B cell (primary cell): ENCODE data around the gene PHYH. TPM values are rescaled to one million over a fixed set of nuclear protein-coding genes. Genes with fewer than 3 reads are reported as not detected.

Experiments
- ATAC-seq: fragments of 200-7000 bp; cut with Tn5 transposase; one replicate; pipeline ENCODE4 v1.10.0; 2021; ENCODE audit warnings: low read depth, mild to moderate bottlenecking, moderate number of reproducible peaks, moderate library complexity
- CTCF ChIA-PET: fragments of 350-600 bp; sonication (Branson Sonifier 250); formaldehyde crosslinking; loops from one replicate; lab custom pipeline; 2021; ENCODE audit warnings: antibody characterized with exemption, inconsistent platforms; lab: Charles Lee
- POLR2A ChIA-PET: fragments of 350-600 bp; sonication (Branson Sonifier 250); formaldehyde crosslinking; loops from one replicate; lab custom pipeline; 2021; ENCODE audit warnings: antibody characterized with exemption; lab: Charles Lee
- DNase-seq: peaks from one replicate; pipeline ENCODE4 v3.0.0; 2013
- H2AFZ ChIP-seq: 2 replicates; pipeline ENCODE4 v1.6.1; 2012; ENCODE audit warnings: mild to moderate bottlenecking, low read depth, low read length; ENCODE audit not compliant: insufficient read depth, poor library complexity, severe bottlenecking
- H3K27ac ChIP-seq, 2 donors: 1 replicate in 1 of 2; 2 replicates in 1 of 2; pipeline ENCODE4 v1.5.1; 2012 to 2013; ENCODE audit warnings: low read length in 2 of 2, mild to moderate bottlenecking in 2 of 2, moderate library complexity in 1 of 2
- H3K27me3 ChIP-seq, 4 experiments: fragments of 200-600 bp in 1 of 4; sonication (generic) in 1 of 4; replicated peaks in 1 of 4; 1 replicate in 2 of 4; 2 replicates in 2 of 4; pipeline versions ENCODE4 v1.6.1 to v1.7.0; 2013 to 2016; ENCODE audit warnings: low read length in 3 of 4, mild to moderate bottlenecking in 2 of 4, mixed read lengths in 1 of 4, moderate library complexity in 1 of 4; ENCODE audit not compliant: insufficient read depth in 4 of 4, control insufficient read depth in 3 of 4; ENCODE audit errors: control extremely low read depth in 1 of 4
- H3K36me3 ChIP-seq, 2 experiments: replicated peaks in 1 of 2; 1 replicate in 1 of 2; 2 replicates in 1 of 2; pipeline versions ENCODE4 v1.6.1 to v1.7.1; 2013; ENCODE audit warnings: low read length in 1 of 2; ENCODE audit not compliant: insufficient read depth in 2 of 2, control insufficient read depth in 1 of 2; ENCODE audit errors: control extremely low read depth in 1 of 2, extremely low read depth in 1 of 2
- H3K4me1 ChIP-seq, 2 donors: fragments of 200-600 bp in 1 of 2; sonication (generic) in 1 of 2; 1 replicate in 1 of 2; 2 replicates in 1 of 2; pipeline versions ENCODE4 v1.5.1 to v1.6.1; 2013 to 2017; ENCODE audit warnings: low read length in 2 of 2; ENCODE audit not compliant: control insufficient read depth in 2 of 2, insufficient read depth in 2 of 2
- H3K4me2 ChIP-seq: replicated peaks from 2 replicates; pipeline ENCODE3; 2012; ENCODE audit warnings: mild to moderate bottlenecking, low read depth, low read length; ENCODE audit not compliant: poor library complexity, severe bottlenecking
- H3K4me3 ChIP-seq, 5 experiments: fragments of 200-600 bp in 1 of 5; sonication (generic) in 1 of 5; 1 replicate in 3 of 5; 2 replicates in 2 of 5; pipeline versions ENCODE4 v1.5.1 to v1.7.0; 2011 to 2016; ENCODE audit warnings: low read length in 4 of 5, mild to moderate bottlenecking in 4 of 5, low read depth in 2 of 5, control low read depth in 1 of 5, moderate library complexity in 1 of 5; ENCODE audit not compliant: insufficient read depth in 1 of 5; ENCODE audit errors: control extremely low read depth in 1 of 5, extremely low read depth in 1 of 5
- H3K79me2 ChIP-seq: fragments of 200-600 bp; sonication (generic); one replicate; pipeline ENCODE4 v1.6.0; 2016; ENCODE audit warnings: low read length; ENCODE audit not compliant: control insufficient read depth, insufficient read depth
- H3K9ac ChIP-seq: fragments of 200-600 bp; sonication (generic); 2 replicates; pipeline ENCODE4 v1.6.1; 2017; ENCODE audit warnings: mild to moderate bottlenecking, low read length, moderate library complexity
- H3K9me3 ChIP-seq, 3 donors: one replicate each; pipeline versions ENCODE4 v1.6.1 to v1.7.1; 2013; ENCODE audit warnings: low read length in 2 of 3; ENCODE audit not compliant: control insufficient read depth in 2 of 3, insufficient read depth in 1 of 3; ENCODE audit errors: control extremely low read depth in 1 of 3
- H4K20me1 ChIP-seq: 2 replicates; pipeline ENCODE4 v1.6.0; 2012; ENCODE audit warnings: mild to moderate bottlenecking, low read length; ENCODE audit not compliant: insufficient read depth, control insufficient read depth, poor library complexity, severe bottlenecking
- H3K27ac Mint-ChIP-seq: one replicate; pipeline ENCODE4 v1.8.0; 2021; ENCODE audit warnings: mixed read lengths
- H3K27me3 Mint-ChIP-seq: one replicate; pipeline ENCODE4 v1.8.0; 2021; ENCODE audit warnings: mixed read lengths
- H3K4me1 Mint-ChIP-seq: one replicate; pipeline ENCODE4 v1.8.0; 2021; ENCODE audit warnings: mixed read lengths
- H3K4me3 Mint-ChIP-seq: one replicate; pipeline ENCODE4 v1.8.0; 2021; ENCODE audit warnings: mixed read lengths
- H3K9me3 Mint-ChIP-seq: one replicate; pipeline ENCODE4 v1.8.0; 2022; ENCODE audit warnings: mixed read lengths; ENCODE audit not compliant: insufficient read depth
- EZH2 ChIP-seq: IDR thresholded peaks from 2 replicates; pipeline ENCODE4 v1.6.1; 2012; ENCODE audit warnings: borderline replicate concordance, low read depth, mild to moderate bottlenecking, moderate library complexity, low read length; ENCODE audit not compliant: insufficient read depth, poor library complexity, severe bottlenecking
- whole genome bisulfite sequencing: methylation state at CpG from one replicate; pipeline ENCODE4 v1.1.5; 2013; ENCODE audit warnings: missing lambda C conversion rate; ENCODE audit not compliant: insufficient coverage; 5-methylcytosine and 5-hydroxymethylcytosine counted together
- intact Hi-C: fragments of 100-400 bp; cut with micrococcal nuclease; formaldehyde crosslinking; loops from one replicate; pipeline ENCODE4 v1.10.0; 2022
- polyA plus RNA-seq: library from polyadenylated mRNA; depleted of rRNA; stranded (reverse); fragments of >200 nt; gene quantifications from 2 replicates; pipeline ENCODE4 v1.2.3, GENCODE V29; 2012
- total RNA-seq, 2 donors: library from RNA; stranded (reverse); fragments of 120-200 nt in 1 of 2; gene quantifications; 1 replicate in 1 of 2; 2 replicates in 1 of 2; pipeline versions ENCODE4 v1.2.3 to v1.2.4, GENCODE V29; 2013 to 2022
- TF ChIP-seq, protein P1 (sequence below): fragments of 200-600 bp; IDR thresholded peaks from one replicate; pipeline ENCODE4 v1.8.0; 2022; ENCODE audit warnings: antibody characterized with exemption, mild to moderate bottlenecking

Gene PHYH
- total and polyA plus RNA-seq, 2 donors (not counting 1 experiment from before 2014, with no cell fraction given): 3.1 to 9.7 TPM

DNA sequence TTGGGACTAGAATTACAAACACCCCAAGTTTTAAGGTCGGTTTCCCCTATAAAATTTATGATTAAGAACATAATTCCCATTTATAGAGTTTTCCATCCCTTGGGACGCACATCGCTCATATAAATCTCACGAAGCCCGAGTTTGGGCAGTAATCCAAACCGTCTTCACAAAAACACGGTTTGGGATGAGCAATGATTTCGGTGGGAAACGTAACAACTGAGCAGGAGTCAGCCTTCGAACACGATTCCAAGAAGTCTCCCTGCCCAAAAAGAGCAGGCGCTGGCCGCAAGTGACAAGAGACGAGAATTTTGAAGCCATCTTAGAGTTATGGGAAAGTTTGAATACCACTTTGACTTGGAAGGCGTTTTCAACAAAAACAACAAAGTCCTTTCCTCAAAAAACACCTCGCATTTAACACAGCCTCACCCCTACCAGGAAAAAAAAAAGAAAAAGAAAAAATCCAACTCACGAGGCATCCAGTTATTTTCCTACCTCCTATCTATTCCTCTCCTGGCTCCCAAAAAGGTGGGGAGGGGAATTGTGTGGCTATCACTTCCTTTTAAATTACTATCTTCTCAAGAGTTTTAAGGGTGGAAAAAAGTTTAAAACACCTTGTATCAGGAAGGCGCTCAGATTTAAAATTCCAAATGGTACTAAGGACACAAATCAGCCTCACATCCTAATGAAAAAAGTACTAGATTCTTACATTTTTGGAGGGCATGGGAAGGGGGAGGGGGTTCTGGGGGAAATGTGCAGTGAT lies 46.6 kb upstream of the PHYH start:
- TF ChIP-seq EZH2: no peak
- TF ChIP-seq, protein P1, sequence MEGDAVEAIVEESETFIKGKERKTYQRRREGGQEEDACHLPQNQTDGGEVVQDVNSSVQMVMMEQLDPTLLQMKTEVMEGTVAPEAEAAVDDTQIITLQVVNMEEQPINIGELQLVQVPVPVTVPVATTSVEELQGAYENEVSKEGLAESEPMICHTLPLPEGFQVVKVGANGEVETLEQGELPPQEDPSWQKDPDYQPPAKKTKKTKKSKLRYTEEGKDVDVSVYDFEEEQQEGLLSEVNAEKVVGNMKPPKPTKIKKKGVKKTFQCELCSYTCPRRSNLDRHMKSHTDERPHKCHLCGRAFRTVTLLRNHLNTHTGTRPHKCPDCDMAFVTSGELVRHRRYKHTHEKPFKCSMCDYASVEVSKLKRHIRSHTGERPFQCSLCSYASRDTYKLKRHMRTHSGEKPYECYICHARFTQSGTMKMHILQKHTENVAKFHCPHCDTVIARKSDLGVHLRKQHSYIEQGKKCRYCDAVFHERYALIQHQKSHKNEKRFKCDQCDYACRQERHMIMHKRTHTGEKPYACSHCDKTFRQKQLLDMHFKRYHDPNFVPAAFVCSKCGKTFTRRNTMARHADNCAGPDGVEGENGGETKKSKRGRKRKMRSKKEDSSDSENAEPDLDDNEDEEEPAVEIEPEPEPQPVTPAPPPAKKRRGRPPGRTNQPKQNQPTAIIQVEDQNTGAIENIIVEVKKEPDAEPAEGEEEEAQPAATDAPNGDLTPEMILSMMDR: no peak
- POLR2A ChIA-PET: no interaction called here
- Mint-ChIP-seq H3K9me3 (no peaks in the 10 kb centered on the region), H3K27me3 (no peaks in the 10 kb centered on the region), H3K4me3 (peak overlapping the region; percentile 81), H3K4me1 (peaks cover 46% of the 10 kb centered on the region), H3K27ac (peak overlapping the region; percentile 83)
- Histone ChIP-seq H3K4me2 (peak overlapping the region; percentile 81), H3K79me2 (peaks cover 54% of the 10 kb centered on the region), H3K4me3 (peak overlapping the region; percentile 26 to 82 (median 61)), H3K4me1 (peaks cover 22 to 34% of the 10 kb centered on the region in 2 donors), H3K9me3 (no peaks in the 10 kb centered on the region), H3K36me3 (no peaks in the 10 kb centered on the region), H3K27ac (peak overlapping the region; percentile 54 to 82), H3K9ac (peak overlapping the region; percentile 77), H4K20me1 (no peaks in the 10 kb centered on the region), H2AFZ (peak overlapping the region; percentile 73), H3K27me3 (peaks cover 0 to 16% (median 6%) of the 10 kb centered on the region in 4 experiments)
- 64% methylated on average over 9 of the region's 18 CpGs for WGBS
- CTCF ChIA-PET: interaction anchor here (1.0 kb wide), 1 partner anchor 17 kb away, joined by 3 read pairs; no protein-coding TSS in a partner anchor
- intact Hi-C loops: loop anchor here (1.0 kb wide), 1 partner anchor 44 kb away; no protein-coding TSS in a partner anchor
- DNase-seq (no peak), ATAC-seq (no peak)
